Stimulated activated CD8-positive, alpha-beta memory T cell treated with anti-CD3 and anti-CD28 coated beads, Interleukin-4, amount 100 ng/mL, for 48 hours (primary cell): ENCODE results near the gene SELE.

Experiments
- DNase-seq: peaks from one replicate; pipeline ENCODE4 v3.0.0-alpha.2; 2020

SELE gene, protein sequence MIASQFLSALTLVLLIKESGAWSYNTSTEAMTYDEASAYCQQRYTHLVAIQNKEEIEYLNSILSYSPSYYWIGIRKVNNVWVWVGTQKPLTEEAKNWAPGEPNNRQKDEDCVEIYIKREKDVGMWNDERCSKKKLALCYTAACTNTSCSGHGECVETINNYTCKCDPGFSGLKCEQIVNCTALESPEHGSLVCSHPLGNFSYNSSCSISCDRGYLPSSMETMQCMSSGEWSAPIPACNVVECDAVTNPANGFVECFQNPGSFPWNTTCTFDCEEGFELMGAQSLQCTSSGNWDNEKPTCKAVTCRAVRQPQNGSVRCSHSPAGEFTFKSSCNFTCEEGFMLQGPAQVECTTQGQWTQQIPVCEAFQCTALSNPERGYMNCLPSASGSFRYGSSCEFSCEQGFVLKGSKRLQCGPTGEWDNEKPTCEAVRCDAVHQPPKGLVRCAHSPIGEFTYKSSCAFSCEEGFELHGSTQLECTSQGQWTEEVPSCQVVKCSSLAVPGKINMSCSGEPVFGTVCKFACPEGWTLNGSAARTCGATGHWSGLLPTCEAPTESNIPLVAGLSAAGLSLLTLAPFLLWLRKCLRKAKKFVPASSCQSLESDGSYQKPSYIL

DNA sequence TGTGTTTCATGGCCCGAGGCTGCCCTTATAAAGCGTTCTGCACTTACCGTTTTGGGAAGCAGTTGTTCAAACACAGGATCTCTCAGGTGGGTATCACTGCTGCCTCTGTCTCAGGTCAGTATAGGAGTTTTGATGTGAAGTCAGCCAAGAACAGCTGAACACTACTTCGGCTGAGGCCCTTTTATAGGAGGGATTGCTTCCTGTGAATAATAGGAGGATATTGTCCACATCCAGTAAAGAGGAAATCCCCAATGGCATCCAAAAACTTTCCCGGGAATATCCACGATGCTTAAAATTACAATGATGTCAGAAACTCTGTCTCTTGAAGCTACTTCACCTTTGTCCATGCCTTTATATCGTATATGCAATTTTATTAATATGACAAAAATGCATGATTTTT is at the start of gene SELE:
Gene SELE, minus strand, starts transcription at position 156 of the 400 bp plus-strand sequence. CDS start 467 bp downstream, outside the sequence.
- DNase-seq, result no peak

DNA sequence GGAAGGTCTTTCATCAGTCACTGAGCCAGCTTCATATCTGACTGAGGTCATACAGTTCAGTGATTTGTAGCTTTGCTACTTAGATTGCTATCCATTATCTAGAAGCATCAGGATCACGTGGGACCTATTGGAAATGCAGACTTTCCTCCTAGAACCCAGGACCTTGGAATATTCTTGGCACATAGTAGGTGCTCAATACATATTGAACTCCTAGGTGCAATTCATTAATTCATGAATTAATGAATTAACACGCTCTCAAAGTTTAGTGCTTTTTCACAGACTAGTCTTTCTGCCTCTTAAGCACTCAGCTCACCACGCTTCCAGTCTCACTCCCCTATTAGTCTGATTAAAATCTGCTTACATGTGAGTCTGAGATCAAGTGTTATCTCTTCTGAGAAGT is 48.7 kb upstream of the SELE start:
- no peak for DNase-seq

DNA sequence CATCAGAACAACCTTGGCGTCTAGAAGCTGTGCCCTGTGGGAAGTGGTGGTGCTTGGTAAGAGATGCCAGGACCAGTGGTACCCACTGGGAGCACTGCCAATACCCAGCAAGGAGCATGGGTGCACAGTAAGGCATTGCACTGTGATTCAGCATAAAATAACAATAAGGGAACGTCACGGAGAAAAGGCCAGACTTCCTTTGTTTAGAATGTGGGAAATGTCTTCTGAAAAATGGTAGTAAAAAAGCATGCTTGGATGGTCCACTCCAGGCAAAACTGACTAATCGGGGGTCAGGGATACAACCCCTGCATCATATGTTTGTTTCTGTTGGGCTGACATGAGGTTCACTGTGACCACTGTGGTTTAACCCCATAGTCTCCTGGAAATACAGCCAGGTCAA is 46.1 kb upstream of the SELE start:
- DNase-seq, result no peak

DNA sequence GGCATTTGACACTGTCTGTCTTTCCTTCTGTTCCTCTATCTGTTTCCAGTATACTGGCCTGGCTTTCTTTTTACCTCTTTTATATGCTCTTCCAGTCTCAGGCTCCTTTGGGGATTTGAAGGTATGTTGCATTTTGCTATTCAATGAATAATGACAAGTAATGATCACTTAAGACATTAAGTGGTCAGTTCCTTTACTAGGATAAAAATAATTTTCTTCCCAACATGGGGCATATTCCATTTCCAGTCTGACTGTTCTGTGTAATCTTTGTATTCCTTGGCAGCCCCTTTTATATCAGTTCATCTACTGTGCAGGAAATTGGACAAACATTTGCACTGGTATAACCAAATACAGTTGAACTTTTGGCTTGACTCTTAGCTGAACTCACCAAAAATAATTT is 45.3 kb upstream of the SELE start:
- DNase-seq, result no peak

DNA sequence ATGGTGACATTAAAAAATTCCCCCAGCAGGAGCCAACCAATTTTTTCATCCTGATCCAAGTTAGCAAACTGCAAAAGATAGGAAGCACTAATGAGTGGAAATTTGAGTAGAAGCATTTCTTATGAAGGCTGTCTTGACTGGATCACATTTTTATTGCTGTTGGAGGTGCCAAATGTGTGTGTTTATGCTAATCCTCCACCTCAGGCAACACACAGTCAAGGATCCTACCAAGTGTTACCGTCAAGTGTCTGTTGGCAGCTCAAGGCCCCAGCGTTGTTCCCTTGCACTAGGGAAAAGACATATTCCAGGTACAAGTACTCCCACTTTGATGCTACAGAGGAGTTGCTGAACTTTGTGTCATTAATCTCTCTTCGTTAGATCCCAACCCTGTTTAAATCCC is 42.6 kb upstream of the SELE start:
- DNase-seq, result no peak

DNA sequence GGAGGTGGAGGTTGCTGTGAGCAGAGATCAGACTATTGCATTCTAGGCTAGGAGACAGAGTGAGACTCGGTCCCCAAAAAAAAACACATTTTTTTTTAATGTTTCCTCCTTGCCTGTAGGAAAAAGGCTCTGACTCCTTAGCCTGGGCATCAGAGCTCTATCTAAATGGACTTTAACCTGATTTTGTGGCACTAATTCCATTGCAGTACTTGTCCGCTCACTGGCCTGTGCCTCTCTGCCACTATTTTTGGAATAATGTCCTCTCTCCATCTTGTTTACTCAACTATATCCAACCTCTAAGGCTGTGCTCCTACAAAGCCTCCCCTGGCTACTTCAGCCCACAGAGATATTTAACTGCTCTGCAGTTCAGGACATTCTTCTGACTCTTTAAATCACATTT is 34.3 kb upstream of the SELE start:
- no peak for DNase-seq

DNA sequence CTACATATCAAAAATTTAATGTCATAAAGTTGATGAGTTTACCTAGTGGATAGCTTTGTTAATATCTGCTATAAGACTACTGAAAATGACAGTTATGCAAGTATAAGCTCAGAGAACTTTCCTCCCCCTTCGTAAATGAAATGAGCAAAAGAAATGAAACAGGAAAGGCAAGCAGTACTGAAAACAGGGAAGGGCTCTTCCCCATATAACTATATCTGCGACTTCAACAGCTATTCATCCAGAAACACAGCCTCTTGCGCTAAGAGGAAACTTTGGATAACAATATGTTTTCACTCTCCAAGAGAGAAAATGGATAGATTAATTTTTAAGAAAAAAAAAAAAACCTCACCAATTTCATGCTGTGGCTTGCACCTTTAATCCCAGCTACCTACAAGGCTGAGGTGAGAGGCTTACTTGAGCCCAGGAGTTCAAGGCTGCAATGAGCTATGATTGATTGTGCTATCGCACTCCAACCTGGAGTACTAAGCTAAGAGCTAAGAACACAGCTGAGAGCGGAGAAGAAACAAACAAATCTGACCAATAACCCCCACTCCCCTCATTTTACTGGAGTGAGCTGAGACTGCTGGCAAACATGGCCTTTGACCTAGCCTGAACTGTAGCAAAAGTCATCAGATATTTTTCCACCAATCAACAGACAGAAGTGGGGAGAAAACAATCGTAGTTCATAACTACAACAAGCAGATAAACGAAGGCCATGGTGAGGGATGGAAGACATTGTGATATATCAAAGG is 31.9 kb upstream of the SELE start:
- DNase-seq, result no peak

DNA sequence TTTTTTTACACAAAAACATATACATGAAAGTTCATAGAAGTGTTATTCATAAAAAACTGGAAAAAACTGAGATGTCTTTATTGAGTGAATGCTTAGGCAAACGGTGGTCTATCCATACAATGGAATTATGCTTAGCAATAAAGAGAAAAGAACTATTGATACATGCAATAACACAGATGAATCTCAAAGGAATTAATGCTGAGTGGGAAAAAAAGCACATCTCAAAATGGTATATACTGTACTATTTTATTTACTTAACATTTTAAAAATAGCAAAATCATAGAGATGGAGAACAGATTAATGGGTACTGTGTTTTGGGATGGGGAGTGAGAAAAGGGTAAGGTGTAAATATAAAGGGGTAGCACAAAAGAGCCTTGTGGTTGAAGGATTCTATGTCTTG is 31.0 kb upstream of the SELE start:
- DNase-seq, result no peak

DNA sequence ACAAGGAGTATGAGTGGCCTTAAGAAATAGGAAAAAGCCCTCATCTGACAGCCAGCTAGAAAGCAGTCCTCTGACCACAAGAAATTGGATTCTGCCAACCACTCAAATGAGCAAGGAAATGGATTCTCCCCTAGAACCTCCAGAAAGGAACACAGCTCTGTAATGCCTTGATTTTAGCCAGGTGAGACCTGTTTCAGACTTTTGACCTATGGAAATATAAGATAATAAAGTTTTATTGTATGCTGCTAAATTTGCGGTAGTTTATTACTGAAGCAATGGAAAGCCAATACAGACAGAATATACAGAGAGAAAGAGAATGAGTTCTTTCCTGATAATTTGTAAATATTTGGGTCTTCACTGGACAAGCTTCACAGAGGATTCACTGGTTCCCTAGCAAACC is 28.8 kb upstream of the SELE start:
- DNase-seq, result no peak

DNA sequence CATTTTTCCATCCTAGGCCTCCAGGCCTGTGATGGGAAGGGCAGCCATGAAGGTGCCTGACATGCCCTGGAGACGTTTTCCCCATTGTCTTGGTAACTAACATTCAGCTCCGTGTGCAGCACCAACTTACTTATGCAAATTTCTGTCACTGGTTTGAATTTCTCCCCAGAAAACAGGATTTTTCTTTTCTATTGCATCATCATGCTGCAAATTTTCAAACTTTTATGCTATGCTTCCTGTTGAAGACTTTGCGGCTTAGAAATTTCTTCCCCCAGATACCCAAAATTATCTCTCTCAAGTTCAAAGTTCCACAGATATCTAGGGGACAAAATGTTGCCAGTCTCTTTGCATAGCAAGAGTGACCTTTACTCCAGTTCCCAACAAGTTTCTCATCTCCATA is 25.2 kb upstream of the SELE start:
- no peak for DNase-seq

DNA sequence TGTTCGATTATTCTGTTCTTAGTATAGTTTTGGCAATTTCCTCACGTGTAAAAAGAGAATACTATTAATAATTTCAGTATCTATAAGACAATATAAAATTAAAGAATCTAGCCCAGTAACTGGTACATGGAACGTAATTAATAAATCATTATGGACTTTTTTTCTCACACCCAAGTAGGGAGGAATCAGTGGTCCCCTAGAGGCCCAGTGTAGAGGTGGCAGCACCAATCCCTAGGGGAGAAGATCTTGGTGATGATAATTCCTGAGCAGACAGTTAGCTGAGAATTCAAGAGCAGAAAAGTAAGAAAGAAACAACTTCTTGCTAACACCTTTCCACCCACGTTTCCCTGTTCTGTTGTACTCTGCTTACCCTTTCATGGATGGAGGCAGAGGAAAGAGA is 19.7 kb upstream of the SELE start:
- DNase-seq, result no peak

DNA sequence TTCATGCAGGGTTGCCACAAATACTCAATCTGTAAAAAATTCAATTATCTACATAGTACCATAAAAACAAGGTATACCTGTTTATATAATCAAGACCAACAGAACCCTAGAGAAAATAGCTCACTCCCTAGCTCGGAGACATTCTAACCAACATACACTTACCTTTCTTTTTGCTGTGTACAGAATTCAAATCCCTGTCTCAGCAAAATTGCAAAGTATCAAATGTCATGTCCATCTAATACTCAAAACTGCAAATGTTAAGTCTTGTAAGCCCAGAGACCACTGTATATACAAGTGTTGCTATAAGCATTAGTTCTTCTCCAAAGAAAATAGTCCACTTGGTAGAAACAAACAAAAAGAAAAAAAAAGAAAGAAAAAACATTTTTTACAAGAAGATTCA is 16.2 kb upstream of the SELE start:
- DNase-seq, result no peak

DNA sequence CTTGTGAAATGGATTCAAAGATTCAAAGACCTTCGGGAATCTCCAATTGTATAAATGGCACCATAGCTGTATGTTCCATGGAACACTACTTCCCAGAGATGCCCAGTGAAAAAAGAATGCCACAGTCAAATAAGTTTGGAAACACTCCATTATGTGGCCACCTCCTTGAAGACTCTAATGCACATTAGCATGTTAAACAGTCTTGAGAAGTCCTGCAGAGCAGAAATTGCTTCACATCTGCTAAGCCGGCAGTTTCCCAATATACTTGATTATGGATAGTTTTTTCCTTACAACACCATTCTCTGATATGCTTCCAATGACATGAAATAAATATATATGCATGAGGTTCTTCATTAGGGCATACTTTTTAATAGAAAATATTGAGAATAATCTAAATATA is 12.7 kb upstream of the SELE start:
- no peak for DNase-seq

DNA sequence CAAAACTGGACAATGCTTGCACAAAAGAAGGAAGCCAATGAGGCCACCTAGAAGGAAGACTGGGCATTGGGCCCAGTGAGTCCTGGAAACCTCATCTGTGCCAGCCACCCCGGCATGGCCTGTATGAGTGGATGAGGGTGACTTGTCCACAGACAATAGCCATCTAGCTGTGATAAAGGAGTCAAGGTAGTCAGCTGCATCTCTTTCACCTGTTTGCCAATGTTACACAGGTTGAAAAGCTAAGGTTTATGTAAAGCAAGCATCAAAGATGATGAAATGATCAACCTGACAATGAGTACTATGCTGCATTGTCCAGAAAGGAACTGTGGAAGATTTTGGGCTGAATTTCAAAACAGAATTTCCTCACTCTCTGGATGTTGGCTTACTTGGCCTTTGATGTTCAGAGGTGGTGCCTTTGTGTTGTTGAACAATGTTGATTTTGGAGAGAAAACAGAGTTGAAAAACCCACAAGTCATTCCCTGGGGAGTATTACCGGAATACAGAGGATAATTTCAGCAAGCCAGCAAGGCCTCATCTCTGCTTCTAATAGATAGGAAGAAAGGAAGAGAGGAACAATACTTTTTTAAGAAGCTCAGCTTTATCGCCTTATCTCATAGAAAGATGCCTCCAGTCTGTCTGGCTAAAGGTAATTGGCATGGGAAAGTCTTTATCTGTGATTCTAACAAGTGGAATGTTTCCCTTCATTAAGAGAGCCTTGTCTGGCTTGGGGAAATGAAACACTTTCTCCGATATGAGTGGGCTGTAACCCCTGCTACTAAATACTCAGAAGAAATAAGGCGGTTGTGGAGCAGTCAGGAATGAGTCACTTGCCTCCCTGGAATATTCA is 11.4 kb upstream of the SELE start:
- no peak for DNase-seq

DNA sequence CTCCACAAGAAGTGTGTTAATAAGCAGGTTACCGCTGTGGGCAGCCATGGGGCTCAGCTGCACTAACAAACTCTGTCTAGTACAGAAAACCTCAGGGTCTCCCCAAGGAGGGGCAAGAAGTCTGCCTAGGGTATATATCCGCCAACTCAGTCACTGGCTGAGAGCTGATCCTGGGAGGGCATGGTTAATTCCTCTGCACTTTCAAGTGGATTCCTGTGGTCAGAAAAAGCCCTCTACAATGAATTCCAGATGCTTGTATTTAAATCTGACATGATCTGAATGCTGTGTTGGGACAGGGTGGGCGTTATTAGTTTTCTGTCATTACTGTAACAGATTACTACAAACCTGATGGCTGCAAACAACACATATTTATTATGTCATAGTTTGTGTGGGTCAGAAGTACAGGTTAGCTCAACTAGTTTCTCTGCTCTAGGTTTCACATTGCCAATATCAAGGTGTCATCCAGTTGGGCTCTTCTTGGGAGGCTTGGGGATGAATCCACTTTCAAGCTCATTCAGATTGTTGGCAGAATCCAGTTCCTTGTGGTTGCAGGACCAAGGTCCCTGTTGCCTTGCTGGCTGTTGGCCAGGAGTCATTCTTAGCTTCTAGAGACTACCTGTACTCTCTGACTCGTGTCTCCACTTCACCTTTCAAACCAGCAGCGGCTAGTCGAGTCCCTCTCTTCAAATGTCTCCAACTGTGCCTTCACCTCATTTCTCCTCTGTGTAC is 8.0 kb upstream of the SELE start:
- no peak for DNase-seq

DNA sequence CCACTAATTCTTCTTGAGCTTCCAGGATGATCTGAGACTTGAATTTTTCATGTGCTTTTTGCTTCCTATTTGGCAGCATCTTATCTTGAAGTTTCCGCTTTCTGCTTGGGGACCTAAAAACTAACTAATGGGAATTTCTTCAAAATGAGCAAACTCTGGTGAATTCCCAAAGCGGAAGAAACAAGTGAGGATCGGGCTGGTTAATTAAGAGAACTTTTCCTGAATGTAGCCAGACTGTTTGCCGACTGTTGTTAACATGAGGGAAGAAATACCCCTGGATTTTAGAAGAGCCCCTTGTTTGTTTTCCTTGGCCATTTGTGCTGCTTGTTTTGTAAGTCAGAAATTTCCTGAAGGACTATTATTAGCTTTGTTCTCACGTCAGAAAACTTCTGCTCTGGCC is 6.1 kb upstream of the SELE start:
- DNase-seq, result no peak

DNA sequence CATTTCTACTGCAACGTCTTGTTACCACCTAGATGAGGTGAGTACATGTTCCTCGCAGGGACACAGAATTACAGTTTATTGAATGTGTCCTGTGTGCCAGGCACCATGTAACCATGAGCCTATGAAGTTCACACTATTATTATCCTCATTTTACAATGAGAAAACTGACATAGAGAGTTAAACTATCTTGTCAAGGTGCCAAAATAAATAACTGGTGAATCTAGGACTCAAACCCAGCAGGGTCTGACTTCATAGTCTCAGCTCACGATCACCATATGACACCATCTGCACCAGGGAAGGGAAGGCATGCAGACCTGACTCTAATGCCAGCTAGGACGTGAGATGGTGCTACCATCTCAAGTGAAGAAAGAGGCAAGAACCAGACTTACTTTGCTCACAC is 2.4 kb downstream of the SELE start:
- DNase-seq, result no peak

DNA sequence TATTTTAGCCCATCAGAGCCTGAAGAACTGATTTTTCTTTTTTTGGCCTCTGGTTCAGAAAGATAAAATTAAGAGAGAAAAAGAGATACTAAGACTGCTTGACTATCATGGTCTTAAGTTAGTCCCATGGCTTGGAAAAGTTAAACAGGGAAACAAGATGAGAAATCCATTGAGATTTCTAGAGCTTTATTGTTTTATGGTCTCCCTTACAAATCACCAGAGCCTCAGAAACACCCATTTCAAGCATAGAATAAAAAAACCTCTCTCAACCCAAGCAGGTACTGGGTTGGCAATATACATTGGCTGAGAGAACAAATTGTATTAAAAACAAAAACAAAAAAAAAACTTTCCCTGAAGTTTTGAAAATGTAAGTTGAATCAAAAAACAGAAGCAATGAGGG is 3.9 kb downstream of the SELE start:
- DNase-seq, result no peak

DNA sequence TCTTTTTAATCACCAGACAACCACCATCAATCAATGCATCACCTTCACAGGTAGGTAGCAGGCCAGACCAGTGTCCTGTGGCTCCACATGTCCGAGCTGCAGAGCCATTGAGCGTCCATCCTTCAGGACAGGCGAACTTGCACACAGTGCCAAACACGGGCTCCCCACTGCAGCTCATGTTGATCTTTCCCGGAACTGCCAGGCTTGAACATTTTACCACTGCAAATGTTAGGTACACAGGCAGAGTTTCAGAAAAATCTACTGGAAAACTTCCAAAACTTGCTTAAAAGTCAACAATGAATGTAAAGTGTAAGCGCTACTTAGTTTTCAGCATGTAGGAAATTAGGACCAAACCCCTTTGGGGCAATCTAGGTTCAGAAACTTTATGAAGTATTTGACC is 6.6 kb downstream of the SELE start:
- no peak for DNase-seq

DNA sequence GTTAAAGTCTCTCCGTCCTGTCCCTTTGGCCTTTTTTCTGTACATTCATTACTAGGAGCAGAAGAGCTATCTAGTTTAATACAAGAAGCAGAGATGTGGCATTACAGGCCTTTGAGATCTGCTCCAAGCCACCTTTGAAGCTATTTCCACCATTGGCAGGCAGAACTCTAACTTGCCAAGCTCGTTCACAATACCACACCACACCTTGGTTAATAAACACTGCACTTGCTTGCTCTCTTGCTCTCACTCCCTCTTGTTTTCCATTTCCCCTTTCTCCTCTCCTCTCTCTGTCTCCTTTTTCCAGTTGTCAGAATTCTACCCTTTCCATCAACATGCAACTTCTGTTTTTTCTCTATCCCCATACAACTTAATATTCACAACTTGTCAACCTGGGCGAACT is 7.0 kb downstream of the SELE start:
- no peak for DNase-seq

DNA sequence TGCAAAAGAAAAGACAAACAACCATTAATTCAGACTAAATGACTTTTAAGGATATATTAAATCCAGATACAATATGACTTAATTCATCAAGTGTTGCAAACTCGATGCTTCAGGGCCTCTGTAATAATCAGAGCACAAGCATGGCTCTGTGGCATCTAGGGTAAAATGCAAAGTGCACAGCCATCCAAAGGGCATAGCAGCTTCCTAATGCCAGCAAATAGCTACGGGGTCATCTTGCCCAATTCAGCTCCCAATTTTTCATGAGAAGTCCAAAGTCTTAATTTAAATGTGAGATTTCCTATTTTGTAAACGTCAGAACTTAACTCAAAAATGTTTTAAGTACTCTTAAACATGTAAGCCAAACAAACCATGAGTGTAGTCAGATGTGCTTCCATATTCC is 7.9 kb downstream of the SELE start:
- no peak for DNase-seq

DNA sequence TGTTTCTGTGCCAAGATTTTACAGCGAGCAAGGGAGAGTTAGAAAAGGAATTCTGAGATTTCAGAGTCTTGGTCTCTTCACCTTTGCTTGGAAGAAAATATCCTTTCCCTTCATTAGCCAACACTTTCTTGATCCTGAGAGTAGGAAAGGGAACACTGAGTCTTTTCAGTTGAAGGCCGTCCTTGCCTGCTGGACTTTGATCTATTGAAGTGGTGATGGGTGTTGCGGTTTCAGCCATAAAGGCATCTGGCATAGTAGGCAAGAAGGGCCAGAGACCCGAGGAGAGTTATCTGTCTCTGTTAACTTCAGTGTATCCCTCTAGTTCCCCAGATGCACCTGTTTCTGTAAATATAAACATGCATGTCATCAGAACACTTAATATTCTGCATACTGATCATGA is 9.7 kb downstream of the SELE start:
- DNase-seq, result no peak

DNA sequence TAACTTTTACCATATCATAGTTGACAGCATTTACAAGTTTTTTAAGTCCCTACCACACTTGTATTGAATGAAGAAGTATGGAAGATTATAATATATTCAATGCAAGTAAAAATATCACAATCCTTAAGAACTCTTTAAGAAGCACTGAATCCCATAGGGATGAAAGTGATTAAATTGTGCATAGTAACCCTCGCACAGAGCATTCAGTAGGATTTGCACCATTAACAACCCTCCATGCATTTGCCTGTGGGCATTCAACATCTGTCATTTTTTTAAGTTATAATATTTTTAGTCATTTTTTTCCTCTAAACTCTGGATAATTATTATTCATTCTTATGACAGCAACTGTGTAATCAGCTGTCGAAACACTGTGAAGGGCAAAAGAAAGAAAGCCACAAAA is 10.1 kb downstream of the SELE start:
- DNase-seq, result no peak
